ENCODE data around the gene DISC1. TPM values are rescaled to one million over a fixed set of nuclear protein-coding genes. Genes with fewer than 3 reads are reported as not detected.

The DISC1 gene
- total and polyA plus RNA-seq, 2 donors (not counting 3 experiments of a cell fraction or from before 2014, with no cell fraction given), result 3.3 to 14.7 TPM

DNA sequence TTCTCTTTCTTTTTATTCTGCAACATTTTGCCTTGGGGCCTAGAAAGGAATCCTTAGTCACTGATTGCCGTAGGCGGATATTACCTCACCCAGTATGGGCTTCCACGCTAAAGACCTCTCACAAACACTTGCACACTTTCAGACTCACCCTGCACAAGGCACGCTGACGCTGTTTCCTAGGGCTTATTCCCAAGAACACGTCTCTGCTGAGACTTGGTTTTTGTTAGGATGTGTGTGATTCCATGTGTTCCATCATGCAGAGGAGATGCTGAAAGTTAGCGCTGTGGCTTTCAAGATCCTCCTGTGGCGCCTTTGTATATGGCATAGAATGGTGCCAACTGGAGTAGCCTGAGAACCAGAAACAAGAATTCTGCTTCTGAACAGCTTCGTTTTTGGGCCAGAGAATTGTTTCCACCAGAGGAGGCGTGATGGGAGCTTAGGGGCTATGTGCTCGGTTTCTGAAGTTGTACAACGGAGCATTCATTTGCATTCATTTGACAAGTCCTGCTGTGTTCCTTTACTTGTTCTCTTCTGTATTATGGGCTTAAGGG lies 297.0 kb downstream of the DISC1 start:
- FAIRE-seq (no peak), DNase-seq (ENCODE audit: low read depth, low spot score) (no peak)
- Histone ChIP-seq H3K9me3 (replicated peaks; ENCODE audit: control insufficient read depth, insufficient read depth, low read length) (no peaks in the 10 kb centered on the region), H2AFZ (ENCODE audit: low read depth, low read length) (no peak overlapping the region), H3K4me2 (ENCODE audit: insufficient read depth, low read length) (no peak overlapping the region), H3K9me1 (replicated peaks; ENCODE audit: control insufficient read depth, extremely low read depth, insufficient read depth, low read length) (no peaks in the 10 kb centered on the region), H3K4me3 (replicated peaks in 1 of 3; ENCODE audit: insufficient read depth in 1 of 3, low read depth in 1 of 3, low read length in 3 of 3) (no peak overlapping the region), H3K9ac (replicated peaks; ENCODE audit: extremely low read depth, insufficient read depth, low read length) (no peak overlapping the region), H3K27ac (ENCODE audit: insufficient read depth, low read depth, low read length) (no peak overlapping the region), H3K27me3 (ENCODE audit: control insufficient read depth in 2 of 2, insufficient read depth in 2 of 2, low read length in 2 of 2) (no peaks in the 10 kb centered on the region), H4K20me1 (replicated peaks; ENCODE audit: control insufficient read depth, extremely low read depth, insufficient read depth, low read length) (no peaks in the 10 kb centered on the region), H3K4me1 (ENCODE audit: control insufficient read depth, extremely low read depth, insufficient read depth, low read length) (peaks cover 20% of the 10 kb centered on the region), H3K36me3 (ENCODE audit: control insufficient read depth in 2 of 2, extremely low read depth in 1 of 2, insufficient read depth in 2 of 2, low read length in 2 of 2) (no peaks in the 10 kb centered on the region), H3K79me2 (ENCODE audit: control insufficient read depth, insufficient read depth, low read length) (no peaks in the 10 kb centered on the region)
- CTCF ChIA-PET, result interaction anchor here (0.7 to 1.5 kb wide), 3 partner anchors 9 to 55 kb away, joined by 3 to 5 read pairs (median 3); no protein-coding TSS in a partner anchor
- POLR2A ChIA-PET, result no interaction called here
- no TSS peak for BruUV-seq (replicated peaks)
- intact Hi-C loops (cut with micrococcal nuclease), result no loop called here
- no peak for TF ChIP-seq MYC (IDR thresholded peaks at IDR 0.05; ENCODE audit: low read depth, low read length)
- TF ChIP-seq GATA2 (IDR thresholded peaks at IDR 0.05; ENCODE audit: insufficient read depth, insufficient read length, low read depth, low read length), result no peak
- TF ChIP-seq POLR2A (IDR thresholded peaks at IDR 0.05; ENCODE audit: low read depth, low read length), result no peak
- TF ChIP-seq EZH2 (IDR thresholded peaks at IDR 0.05; ENCODE audit: borderline replicate concordance, low read depth, low read length, severe bottlenecking), result no peak
- TF ChIP-seq JUN (IDR thresholded peaks at IDR 0.05; ENCODE audit: borderline replicate concordance, insufficient read depth, insufficient read length, low read depth), result no peak
- TF ChIP-seq, protein P1, sequence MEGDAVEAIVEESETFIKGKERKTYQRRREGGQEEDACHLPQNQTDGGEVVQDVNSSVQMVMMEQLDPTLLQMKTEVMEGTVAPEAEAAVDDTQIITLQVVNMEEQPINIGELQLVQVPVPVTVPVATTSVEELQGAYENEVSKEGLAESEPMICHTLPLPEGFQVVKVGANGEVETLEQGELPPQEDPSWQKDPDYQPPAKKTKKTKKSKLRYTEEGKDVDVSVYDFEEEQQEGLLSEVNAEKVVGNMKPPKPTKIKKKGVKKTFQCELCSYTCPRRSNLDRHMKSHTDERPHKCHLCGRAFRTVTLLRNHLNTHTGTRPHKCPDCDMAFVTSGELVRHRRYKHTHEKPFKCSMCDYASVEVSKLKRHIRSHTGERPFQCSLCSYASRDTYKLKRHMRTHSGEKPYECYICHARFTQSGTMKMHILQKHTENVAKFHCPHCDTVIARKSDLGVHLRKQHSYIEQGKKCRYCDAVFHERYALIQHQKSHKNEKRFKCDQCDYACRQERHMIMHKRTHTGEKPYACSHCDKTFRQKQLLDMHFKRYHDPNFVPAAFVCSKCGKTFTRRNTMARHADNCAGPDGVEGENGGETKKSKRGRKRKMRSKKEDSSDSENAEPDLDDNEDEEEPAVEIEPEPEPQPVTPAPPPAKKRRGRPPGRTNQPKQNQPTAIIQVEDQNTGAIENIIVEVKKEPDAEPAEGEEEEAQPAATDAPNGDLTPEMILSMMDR (IDR thresholded peaks at IDR 0.05; ENCODE audit: extremely low read depth in 1 of 2, insufficient read depth in 1 of 2, low read depth in 1 of 2, low read length in 2 of 2), result no peak
- TF ChIP-seq POLR2AphosphoS5 (IDR thresholded peaks at IDR 0.05; ENCODE audit: insufficient read depth, low read depth, low read length), result no peak
- dilution Hi-C loops (cut with MboI; ENCODE audit: extremely low pct_ligation_motif_present, low sequenced_read_pairs), result no loop called here
